T1000 (cell line): ENCODE results near the gene TMEM63B.
"Not testable (repeated sequence)": the region's sequence is repeated elsewhere in the genome, so short reads cannot be mapped to it uniquely, and the experiment has no call there.

Source experiments
- DNase-seq: peaks from one replicate; lab custom pipeline; 2025; ENCODE audit warnings: mixed read lengths; lab: John Stamatoyannopoulos, UW

The TMEM63B gene

GRCh38 chr6:44171899-44172546 lies 44.7 kb downstream of the TMEM63B start:
- DNase-seq: no peak

GRCh38 chr6:44172731-44173500 lies 45.6 kb downstream of the TMEM63B start:
- DNase-seq: peak; percentile 63

- DNase-seq: no peak
Observed at GRCh38 chr6:44176130-44176761, 48.9 kb downstream of the TMEM63B start.

GRCh38 chr6:44176762-44177509 lies 49.6 kb downstream of the TMEM63B start:
- no peak for DNase-seq

GRCh38 chr6:44177691-44178423 lies 50.5 kb downstream of the TMEM63B start:
- no peak for DNase-seq

GRCh38 chr6:44178424-44179071 lies 51.2 kb downstream of the TMEM63B start:
- DNase-seq: no peak

GRCh38 chr6:44179072-44179536 lies 51.8 kb downstream of the TMEM63B start:
- DNase-seq: no peak

- DNase-seq: no peak
Observed at GRCh38 chr6:44179648-44180047, 52.3 kb downstream of the TMEM63B start.

- DNase-seq: no peak
Observed at GRCh38 chr6:44180406-44180805, 53.1 kb downstream of the TMEM63B start.

- DNase-seq: no peak
Observed at GRCh38 chr6:44180886-44181285, 53.5 kb downstream of the TMEM63B start.

- DNase-seq: not testable (repeated sequence)
Observed at GRCh38 chr6:44181784-44182183, 54.4 kb downstream of the TMEM63B start.

- no peak for DNase-seq
Observed at GRCh38 chr6:44182911-44183390, 55.6 kb downstream of the TMEM63B start.

- no peak for DNase-seq
Observed at GRCh38 chr6:44183783-44184182, 56.4 kb downstream of the TMEM63B start.

GRCh38 chr6:44185356-44185755 lies 58.0 kb downstream of the TMEM63B start:
- DNase-seq: not testable (repeated sequence)

- no peak for DNase-seq
Observed at GRCh38 chr6:44185953-44186634, 58.7 kb downstream of the TMEM63B start.

GRCh38 chr6:44186635-44187025 lies 59.3 kb downstream of the TMEM63B start:
- no peak for DNase-seq

- no peak for DNase-seq
Observed at GRCh38 chr6:44188819-44189218, 61.5 kb downstream of the TMEM63B start.

- DNase-seq: no peak
Observed at GRCh38 chr6:44189257-44189656, 61.9 kb downstream of the TMEM63B start.

- DNase-seq: no peak
Observed at GRCh38 chr6:44190715-44191114, 63.4 kb downstream of the TMEM63B start.

GRCh38 chr6:44192428-44193041 lies 65.2 kb downstream of the TMEM63B start:
- no peak for DNase-seq
